Measurements from ENCODE around the gene KIF9. TPM values are rescaled to one million over a fixed set of nuclear protein-coding genes. Genes with fewer than 3 reads are reported as not detected.

Gene KIF9
- total RNA-seq, 1 donor from 2014 or later = 12.1 TPM

- no peak overlapping the region for H3K4me3 Mint-ChIP-seq (ENCODE audit: unreplicated experiment)
- peaks cover 2% of the 10 kb centered on the region for H3K4me1 Mint-ChIP-seq (ENCODE audit: unreplicated experiment)
- H3K27me3 Mint-ChIP-seq (ENCODE audit: unreplicated experiment) = no peaks in the 10 kb centered on the region
- no peaks in the 10 kb centered on the region for H3K36me3 Mint-ChIP-seq (ENCODE audit: low read depth, unreplicated experiment)
- H3K27ac Mint-ChIP-seq (ENCODE audit: unreplicated experiment) = peak overlapping the region; percentile 19
- no peaks in the 10 kb centered on the region for H3K9me3 Mint-ChIP-seq (ENCODE audit: unreplicated experiment)
- DNase-seq (ENCODE audit: low spot score) = peak; percentile 45
- no peak for TF ChIP-seq CTCF (IDR thresholded peaks at IDR 0.05; ENCODE audit: unreplicated experiment)
Measured at GRCh38 chr3:47250309-47251060, 32.1 kb downstream of the KIF9 start.

GRCh38 chr3:47247131-47248064 lies 35.2 kb downstream of the KIF9 start:
- Mint-ChIP-seq H3K27me3 (ENCODE audit: unreplicated experiment) (no peaks in the 10 kb centered on the region), H3K27ac (ENCODE audit: unreplicated experiment) (no peak overlapping the region), H3K4me3 (ENCODE audit: unreplicated experiment) (no peak overlapping the region), H3K4me1 (ENCODE audit: unreplicated experiment) (peaks cover 5% of the 10 kb centered on the region), H3K36me3 (ENCODE audit: low read depth, unreplicated experiment) (no peaks in the 10 kb centered on the region), H3K9me3 (ENCODE audit: unreplicated experiment) (no peaks in the 10 kb centered on the region)
- TF ChIP-seq CTCF (IDR thresholded peaks at IDR 0.05; ENCODE audit: unreplicated experiment) = no peak
- DNase-seq (ENCODE audit: low spot score) = no peak

- DNase-seq (ENCODE audit: low spot score) = no peak
- Mint-ChIP-seq H3K27me3 (ENCODE audit: unreplicated experiment) (no peaks in the 10 kb centered on the region), H3K27ac (ENCODE audit: unreplicated experiment) (no peak overlapping the region), H3K4me1 (ENCODE audit: unreplicated experiment) (peaks cover 7% of the 10 kb centered on the region), H3K4me3 (ENCODE audit: unreplicated experiment) (no peak overlapping the region), H3K9me3 (ENCODE audit: unreplicated experiment) (no peaks in the 10 kb centered on the region), H3K36me3 (ENCODE audit: low read depth, unreplicated experiment) (no peaks in the 10 kb centered on the region)
- no peak for TF ChIP-seq CTCF (IDR thresholded peaks at IDR 0.05; ENCODE audit: unreplicated experiment)
Measured at GRCh38 chr3:47245271-47245670, 37.3 kb downstream of the KIF9 start.

- H3K4me1 Mint-ChIP-seq (ENCODE audit: unreplicated experiment) = peaks cover 7% of the 10 kb centered on the region
- no peak for TF ChIP-seq CTCF (IDR thresholded peaks at IDR 0.05; ENCODE audit: unreplicated experiment)
Measured at GRCh38 chr3:47244531-47245100, 38.0 kb downstream of the KIF9 start.

More at GRCh38 chr3:47244531-47245100, 38.0 kb downstream of the KIF9 start:
- Mint-ChIP-seq H3K27me3 (ENCODE audit: unreplicated experiment) (no peaks in the 10 kb centered on the region), H3K9me3 (ENCODE audit: unreplicated experiment) (no peaks in the 10 kb centered on the region), H3K36me3 (ENCODE audit: low read depth, unreplicated experiment) (no peaks in the 10 kb centered on the region), H3K4me3 (ENCODE audit: unreplicated experiment) (no peak overlapping the region), H3K27ac (ENCODE audit: unreplicated experiment) (no peak overlapping the region)
- DNase-seq (ENCODE audit: low spot score) = no peak

Data from endothelial cell (in vitro differentiated cells).